Measurements from ENCODE around the gene MAP2K5.

Gene MAP2K5

GRCh38 chr15:67731112-67731721, 188.7 kb downstream of the MAP2K5 start:
- DNase-seq = no peak

- DNase-seq = no peak
Measured at GRCh38 chr15:67732164-67732563, 189.7 kb downstream of the MAP2K5 start.

GRCh38 chr15:67732671-67733374, 190.3 kb downstream of the MAP2K5 start:
- DNase-seq = no peak

- DNase-seq = no peak
Measured at GRCh38 chr15:67735896-67736295, 193.4 kb downstream of the MAP2K5 start.

GRCh38 chr15:67736810-67737209, 194.3 kb downstream of the MAP2K5 start:
- DNase-seq = no peak

- DNase-seq = no peak
Measured at GRCh38 chr15:67738056-67738455, 195.6 kb downstream of the MAP2K5 start.

GRCh38 chr15:67740405-67740804, 197.9 kb downstream of the MAP2K5 start:
- DNase-seq = no peak

- no peak for DNase-seq
Measured at GRCh38 chr15:67741308-67741707, 198.8 kb downstream of the MAP2K5 start.

- DNase-seq = no peak
Measured at GRCh38 chr15:67743558-67743957, 201.1 kb downstream of the MAP2K5 start.

GRCh38 chr15:67744331-67745072, 202.0 kb downstream of the MAP2K5 start:
- DNase-seq = no peak

GRCh38 chr15:67745073-67746006, 202.8 kb downstream of the MAP2K5 start:
- no peak for DNase-seq

- DNase-seq = no peak
Measured at GRCh38 chr15:67746022-67746421, 203.5 kb downstream of the MAP2K5 start.

GRCh38 chr15:67746450-67746849, 203.9 kb downstream of the MAP2K5 start:
- DNase-seq = no peak

GRCh38 chr15:67747921-67748320, 205.4 kb downstream of the MAP2K5 start:
- DNase-seq = no peak

GRCh38 chr15:67750371-67750770, 207.9 kb downstream of the MAP2K5 start:
- no peak for DNase-seq

GRCh38 chr15:67753891-67754290, 211.4 kb downstream of the MAP2K5 start:
- DNase-seq = no peak

- no peak for DNase-seq
Measured at GRCh38 chr15:67755264-67755663, 212.8 kb downstream of the MAP2K5 start.

GRCh38 chr15:67755936-67756335, 213.4 kb downstream of the MAP2K5 start:
- no peak for DNase-seq

- DNase-seq = no peak
Measured at GRCh38 chr15:67758619-67759300, 216.3 kb downstream of the MAP2K5 start.

- no peak for DNase-seq
Measured at GRCh38 chr15:67760901-67761300, 218.4 kb downstream of the MAP2K5 start.

GRCh38 chr15:67761343-67761742, 218.8 kb downstream of the MAP2K5 start:
- DNase-seq = no peak
